SH-SY5Y (cell line): ENCODE data around the gene ACOT13.

Experiments used
- GATA2 ChIP-seq: IDR thresholded peaks from 2 replicates; pipeline ENCODE4 v1.6.1; 2011; ENCODE audit warnings: mild to moderate bottlenecking, low read depth, low read length
- GATA3 ChIP-seq: IDR thresholded peaks from 2 replicates; pipeline ENCODE4 v1.6.1; 2011; ENCODE audit warnings: low read depth, mild to moderate bottlenecking, low read length, moderate library complexity

The ACOT13 gene

GRCh38 chr6:24710519-24711303 is 43.8 kb downstream of the ACOT13 start:
- TF ChIP-seq GATA2 (no peak), GATA3 (no peak)

- TF ChIP-seq GATA2 (no peak), GATA3 (no peak)
Observed at GRCh38 chr6:24718449-24719124, 51.7 kb downstream of the ACOT13 start.

DNA sequence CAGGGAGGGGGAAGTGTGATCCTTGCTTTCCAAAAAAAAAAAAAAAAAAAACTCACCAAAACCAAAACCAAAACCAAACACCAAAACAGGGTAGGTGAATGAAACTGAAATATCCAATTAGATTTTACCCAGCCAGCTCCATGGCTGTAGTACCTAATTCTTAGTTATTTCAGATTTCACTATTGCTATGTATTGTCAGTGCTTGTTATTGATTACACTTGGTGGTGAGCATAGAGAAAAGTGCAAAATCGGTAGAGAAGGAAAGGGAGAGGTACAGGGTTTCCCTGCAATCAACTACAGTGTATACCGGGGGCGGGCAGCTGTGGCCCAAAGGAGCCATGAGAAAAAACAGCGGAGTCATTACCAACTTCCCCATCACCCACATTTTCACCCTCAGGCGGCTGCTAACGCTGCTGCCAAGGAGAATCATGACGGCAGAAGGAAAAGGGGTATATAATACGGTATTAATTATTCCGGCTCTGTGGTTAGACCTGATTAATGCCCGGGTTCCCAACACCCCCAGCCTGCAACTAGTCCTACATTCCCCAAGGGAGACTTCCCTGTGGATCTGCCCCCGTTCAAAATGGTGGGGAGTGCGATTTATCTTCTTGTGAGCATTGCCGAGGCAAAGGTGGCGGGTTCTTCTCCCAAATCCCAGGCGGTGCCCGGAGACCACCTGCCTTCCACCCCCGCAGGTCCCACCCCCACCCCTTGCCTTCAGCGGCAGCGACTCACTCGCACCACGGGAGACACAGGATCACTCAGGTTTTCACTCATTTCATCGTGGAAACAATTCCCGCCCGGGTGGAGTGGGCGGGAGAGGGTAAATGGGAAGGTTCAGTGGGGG is 52.5 kb downstream of the ACOT13 start, which contains the start of gene C6orf62:
TSS of gene C6orf62 (minus strand) at position 30 of the 847 bp plus-strand sequence. CDS start 486 bp downstream, outside the sequence.
- TF ChIP-seq GATA2 (no peak), GATA3 (no peak)

DNA sequence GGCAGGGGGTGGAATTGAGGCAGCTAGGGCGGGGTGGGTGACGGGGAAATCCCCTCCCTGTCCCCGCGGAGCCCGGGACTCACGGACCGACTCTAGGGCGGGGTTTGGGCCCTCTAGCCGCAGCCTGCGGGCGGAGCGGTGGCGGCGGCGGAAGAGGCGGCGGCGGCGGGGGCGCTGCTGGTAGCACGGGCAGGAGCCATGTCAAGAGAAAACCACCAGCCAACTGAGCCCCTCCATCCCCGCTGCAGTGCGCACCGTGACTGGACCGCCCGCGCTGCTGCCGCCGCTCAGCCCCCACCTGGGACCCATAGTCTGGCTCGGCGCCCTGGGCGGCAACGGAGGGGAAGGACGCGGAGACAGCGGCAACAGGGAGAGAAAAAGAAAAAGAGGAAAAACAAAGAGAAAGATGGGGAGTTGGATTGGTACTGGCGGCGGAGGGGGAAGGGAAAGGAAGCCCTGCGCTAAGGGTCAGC is 53.3 kb downstream of the ACOT13 start:
- no peak for TF ChIP-seq GATA3
- no peak for TF ChIP-seq GATA2

GRCh38 chr6:24720604-24721460 is 54.0 kb downstream of the ACOT13 start:
- TF ChIP-seq GATA3 (no peak), GATA2 (no peak)

DNA sequence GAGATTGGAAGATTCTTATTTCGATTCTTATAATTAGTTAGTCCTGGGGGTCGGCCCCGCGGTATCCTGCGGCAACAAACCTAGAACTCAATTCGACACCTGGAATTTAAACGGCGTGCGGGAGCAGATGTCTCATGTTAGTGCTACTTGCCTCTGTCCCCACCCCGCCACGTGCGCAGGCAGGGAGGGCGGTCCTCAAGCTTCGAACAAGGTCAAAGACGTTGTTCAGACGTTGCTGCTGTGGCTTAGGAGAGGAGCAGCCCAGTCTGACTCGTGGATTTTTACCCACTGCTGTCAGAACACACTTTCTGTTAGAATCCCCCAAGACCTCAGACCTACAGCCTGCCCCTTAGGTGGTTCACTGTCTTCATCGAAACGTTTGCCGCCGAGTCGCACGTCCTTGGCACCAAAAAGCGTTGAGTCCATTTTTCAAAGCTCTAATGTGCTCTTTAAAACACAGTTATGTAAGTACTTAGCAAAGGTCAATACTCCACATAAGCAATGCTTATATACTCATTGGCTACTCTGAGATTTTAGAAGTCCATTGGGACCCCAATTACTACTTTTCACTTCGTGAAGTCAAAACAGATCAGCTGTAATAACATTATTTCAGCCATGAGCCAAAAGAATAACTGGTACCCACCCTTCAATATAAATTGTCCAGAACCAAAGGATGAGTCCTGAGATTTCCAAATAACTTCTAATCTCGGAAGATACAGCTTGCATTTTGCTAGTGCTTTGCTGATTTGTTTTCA is 54.8 kb downstream of the ACOT13 start:
- TF ChIP-seq GATA3 (no peak), GATA2 (no peak; the same call in 1 of the 2 replicates)

DNA sequence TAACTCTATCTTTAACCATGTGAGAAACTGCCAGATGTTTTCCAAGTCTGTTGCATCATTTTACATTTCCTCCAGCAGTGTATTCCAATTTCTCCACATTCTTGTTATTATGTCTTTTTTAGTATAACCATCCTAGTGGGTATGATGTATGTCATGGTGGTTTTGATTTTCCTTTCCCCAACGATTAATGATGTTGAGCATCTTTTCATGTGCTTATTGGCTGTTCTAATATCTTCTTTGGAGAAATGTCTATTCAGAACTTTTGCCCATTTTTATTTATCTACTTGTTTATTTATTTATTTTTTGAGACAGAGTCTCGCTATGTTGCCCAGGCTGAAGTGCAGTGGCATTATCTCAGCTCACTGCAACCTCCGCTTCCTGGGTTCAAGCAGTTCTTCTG is 56.4 kb downstream of the ACOT13 start:
- no peak for TF ChIP-seq GATA3
- no peak for TF ChIP-seq GATA2

GRCh38 chr6:24734166-24734565 is 67.3 kb downstream of the ACOT13 start:
- no peak for TF ChIP-seq GATA2
- TF ChIP-seq GATA3, result no peak

GRCh38 chr6:24738741-24739140 is 71.9 kb downstream of the ACOT13 start:
- TF ChIP-seq GATA2 (no peak), GATA3 (no peak)

GRCh38 chr6:24740861-24741260 is 74.0 kb downstream of the ACOT13 start:
- TF ChIP-seq GATA2 (no peak), GATA3 (no peak)

DNA sequence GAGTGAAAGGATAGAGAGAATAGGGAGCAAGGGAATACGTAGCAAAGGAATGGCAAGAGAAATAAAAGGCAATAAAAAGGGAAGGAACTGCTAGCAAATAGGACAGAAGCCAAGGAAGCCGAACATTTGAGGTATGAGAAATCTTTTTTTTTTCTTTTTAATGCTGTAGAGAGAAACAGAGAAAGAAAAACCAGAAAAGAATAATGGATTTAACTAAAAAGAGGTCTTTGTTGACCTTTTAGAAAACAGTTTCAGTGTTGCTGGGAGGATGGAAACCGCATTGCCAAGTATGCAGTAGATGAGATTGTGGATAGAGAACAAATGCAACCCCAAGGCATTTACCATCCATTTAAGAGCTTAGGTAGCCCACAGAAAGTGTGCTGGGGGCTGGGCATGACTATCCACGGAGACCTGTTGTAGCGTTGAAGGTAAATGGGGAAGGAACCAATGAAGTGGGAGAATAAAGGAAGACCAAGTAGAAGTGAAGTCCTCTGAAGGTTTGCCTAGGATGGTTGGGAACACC is 75.4 kb downstream of the ACOT13 start:
- TF ChIP-seq GATA3 (no peak), GATA2 (no peak)

DNA sequence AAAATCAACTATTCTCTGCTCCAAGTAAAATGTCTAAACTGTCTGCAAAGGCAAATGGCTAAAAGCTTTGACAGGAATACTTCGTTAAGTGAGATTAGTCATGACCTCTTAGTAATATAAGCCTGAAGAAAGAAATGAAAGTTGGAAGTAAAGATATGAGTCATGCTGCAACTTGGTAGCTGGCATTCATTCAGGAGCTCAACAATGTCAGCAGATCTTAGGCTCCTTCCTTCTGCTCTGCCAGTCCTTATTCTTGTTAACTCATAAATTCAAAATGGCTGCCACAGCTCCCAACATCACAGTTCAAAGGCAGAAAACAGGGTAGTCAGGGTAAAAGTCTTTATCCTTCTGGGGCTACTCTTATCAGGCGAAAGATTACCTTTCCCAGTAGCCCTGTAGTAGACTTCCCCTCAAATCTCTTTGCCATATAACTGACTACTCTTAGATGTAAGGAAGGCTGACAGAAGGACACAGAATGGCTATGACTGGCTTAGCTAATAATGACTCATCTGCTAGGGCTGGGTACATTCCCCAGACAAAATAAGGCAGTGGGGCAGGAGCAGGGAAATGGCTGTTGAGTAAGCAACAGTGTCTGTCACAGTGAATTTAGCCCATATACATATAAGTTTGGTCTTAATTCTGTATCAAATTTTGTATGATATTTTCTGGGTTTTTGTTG is 76.5 kb downstream of the ACOT13 start:
- TF ChIP-seq GATA2, result no peak
- no peak for TF ChIP-seq GATA3

GRCh38 chr6:24743944-24744335 is 77.1 kb downstream of the ACOT13 start:
- TF ChIP-seq GATA3, result no peak
- TF ChIP-seq GATA2, result no peak

DNA sequence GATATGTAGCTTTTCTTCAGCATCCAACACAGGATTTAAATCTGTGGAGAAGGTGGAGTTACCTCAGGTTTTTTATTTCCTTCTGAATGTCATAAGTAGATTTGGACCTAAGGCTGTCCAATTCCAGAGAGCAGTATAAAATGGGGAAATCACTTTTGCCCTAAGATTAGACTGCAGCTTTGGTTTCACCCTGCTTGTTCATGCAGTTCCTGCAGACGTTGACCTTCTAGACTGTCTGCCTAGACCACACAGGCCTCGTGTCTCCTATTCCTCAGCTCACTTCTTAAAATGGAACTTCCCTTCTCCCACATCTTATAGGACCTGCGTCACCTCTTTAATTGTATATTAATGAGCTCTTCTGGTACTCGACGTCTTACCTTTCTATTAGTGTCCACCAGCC is 78.0 kb downstream of the ACOT13 start:
- no peak for TF ChIP-seq GATA3
- TF ChIP-seq GATA2, result no peak
